Stomach smooth muscle (tissue), 2 donors: ENCODE data around the gene TEX35.
"Not testable (repeated sequence)": the region's sequence is repeated elsewhere in the genome, so short reads cannot be mapped to it uniquely, and the experiment has no call there.

Experiments used
- H3K27ac ChIP-seq: one replicate; pipeline ENCODE4 v1.7.0; 2013; ENCODE audit warnings: mild to moderate bottlenecking, low read length, inconsistent platforms
- H3K27me3 ChIP-seq, 2 donors: one replicate each; pipeline ENCODE4 v1.7.0; 2013; ENCODE audit warnings: low read length in 2 of 2; ENCODE audit not compliant: insufficient read depth in 2 of 2, control insufficient read depth in 1 of 2
- H3K36me3 ChIP-seq, 2 donors: one replicate each; pipeline ENCODE4 v1.7.0; 2013; ENCODE audit warnings: low read length in 2 of 2; ENCODE audit not compliant: control insufficient read depth in 2 of 2, insufficient read depth in 2 of 2
- H3K4me1 ChIP-seq: one replicate; pipeline ENCODE4 v1.7.0; 2013; ENCODE audit warnings: low read length; ENCODE audit not compliant: control insufficient read depth, insufficient read depth
- H3K4me3 ChIP-seq, 2 donors: one replicate each; pipeline ENCODE4 v1.7.0; 2013; ENCODE audit warnings: low read length in 2 of 2
- H3K9ac ChIP-seq, 2 donors: one replicate each; pipeline ENCODE4 v1.7.0; 2013; ENCODE audit warnings: low read length in 2 of 2, mild to moderate bottlenecking in 1 of 2
- H3K9me3 ChIP-seq, 2 donors: one replicate each; pipeline ENCODE4 v1.7.0; 2013; ENCODE audit warnings: low read length in 2 of 2; ENCODE audit not compliant: control insufficient read depth in 2 of 2
- donor health status: healthy.
- donor health status: Pancreatic carcinoma.

TEX35 gene

GRCh38 chr1:178541379-178541778 lies 28.5 kb downstream of the TEX35 start:
- no peaks in the 10 kb centered on the region for H3K27me3 ChIP-seq
- no peaks in the 10 kb centered on the region for H3K9me3 ChIP-seq
- H3K4me1 ChIP-seq = peaks cover 29% of the 10 kb centered on the region
- H3K9ac ChIP-seq = peak overlapping the region in 1 of 2 donors; percentile 80
- peaks cover 4% of the 10 kb centered on the region in 2 donors for H3K36me3 ChIP-seq
- H3K27ac ChIP-seq = no peak overlapping the region
- H3K4me3 ChIP-seq = peak overlapping the region; percentile 60 to 94

- Histone ChIP-seq H3K36me3 (peaks cover 4% of the 10 kb centered on the region in 2 donors), H3K27ac (peak overlapping the region; percentile 31), H3K9me3 (no peaks in the 10 kb centered on the region), H3K9ac (peak overlapping the region; percentile 44 to 80), H3K4me3 (peak overlapping the region; percentile 60 to 94), H3K4me1 (peaks cover 29% of the 10 kb centered on the region), H3K27me3 (no peaks in the 10 kb centered on the region)
Observed at GRCh38 chr1:178541829-178542553, 29.1 kb downstream of the TEX35 start.

DNA sequence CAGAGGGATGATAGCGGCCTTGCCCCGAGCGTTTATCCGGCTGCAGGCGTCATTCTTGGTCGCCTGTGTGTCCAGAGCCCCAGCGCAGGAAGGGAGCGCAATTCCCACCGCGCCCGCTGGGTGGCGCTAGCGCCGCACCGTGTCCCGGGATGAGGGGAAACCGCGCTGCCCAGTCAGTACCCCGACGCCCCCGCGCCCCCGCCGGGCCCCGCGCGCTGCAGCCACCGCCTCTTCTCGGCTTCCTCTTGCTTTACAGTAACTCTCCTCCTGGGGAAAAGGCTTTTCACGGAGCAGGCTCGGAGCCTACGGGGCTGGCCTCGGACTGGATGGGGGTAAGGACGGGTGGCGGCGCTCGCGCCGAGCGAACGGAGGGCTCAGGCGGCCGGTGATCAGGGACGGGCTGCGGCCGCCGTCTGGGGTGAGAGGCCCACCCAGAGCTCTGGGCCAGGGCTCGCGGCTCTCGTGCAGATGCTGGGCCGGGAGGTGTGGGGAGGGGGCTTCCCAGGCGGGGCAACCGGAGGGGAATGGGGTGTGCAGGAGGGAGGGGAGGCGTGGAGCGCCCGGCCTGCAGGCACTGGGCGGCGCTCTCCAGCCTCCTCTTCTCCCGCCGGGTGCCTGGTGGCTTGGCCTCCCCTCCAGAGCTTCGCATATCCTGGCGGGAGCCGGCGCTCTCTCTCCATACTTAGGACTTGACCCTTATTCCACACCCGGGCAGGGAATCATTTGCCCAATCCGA lies 29.8 kb downstream of the TEX35 start:
- Histone ChIP-seq H3K9ac (peak overlapping the region; percentile 74 to 80), H3K36me3 (peaks cover 4 to 6% of the 10 kb centered on the region in 2 donors), H3K27me3 (no peaks in the 10 kb centered on the region)

GRCh38 chr1:178543290-178543607 lies 30.3 kb downstream of the TEX35 start:
- Histone ChIP-seq H3K36me3 (peaks cover 6% of the 10 kb centered on the region in 2 donors), H3K27ac (peak overlapping the region; percentile 62), H3K27me3 (no peaks in the 10 kb centered on the region), H3K9ac (peak overlapping the region; percentile 62 to 74), H3K4me1 (peaks cover 24% of the 10 kb centered on the region), H3K4me3 (peak overlapping the region; percentile 60 to 94), H3K9me3 (no peaks in the 10 kb centered on the region)

More for the DNA sequence above, 29.8 kb downstream of the TEX35 start:
- H3K4me3 ChIP-seq = peak overlapping the region; percentile 60 to 94
- H3K27ac ChIP-seq = peak overlapping the region; percentile 62
- H3K4me1 ChIP-seq = peaks cover 24% of the 10 kb centered on the region
- H3K9me3 ChIP-seq = no peaks in the 10 kb centered on the region

- peak overlapping the region in 1 of 2 donors; percentile 22 for H3K9ac ChIP-seq
- H3K36me3 ChIP-seq = peaks cover 6% of the 10 kb centered on the region in 2 donors
- peak overlapping the region; percentile 46 for H3K27ac ChIP-seq
- no peaks in the 10 kb centered on the region for H3K9me3 ChIP-seq
- peaks cover 24% of the 10 kb centered on the region for H3K4me1 ChIP-seq
- H3K27me3 ChIP-seq = no peaks in the 10 kb centered on the region
- peak overlapping the region in 1 of 2 donors; percentile 43 for H3K4me3 ChIP-seq
Observed at GRCh38 chr1:178544531-178544930, 31.6 kb downstream of the TEX35 start.

DNA sequence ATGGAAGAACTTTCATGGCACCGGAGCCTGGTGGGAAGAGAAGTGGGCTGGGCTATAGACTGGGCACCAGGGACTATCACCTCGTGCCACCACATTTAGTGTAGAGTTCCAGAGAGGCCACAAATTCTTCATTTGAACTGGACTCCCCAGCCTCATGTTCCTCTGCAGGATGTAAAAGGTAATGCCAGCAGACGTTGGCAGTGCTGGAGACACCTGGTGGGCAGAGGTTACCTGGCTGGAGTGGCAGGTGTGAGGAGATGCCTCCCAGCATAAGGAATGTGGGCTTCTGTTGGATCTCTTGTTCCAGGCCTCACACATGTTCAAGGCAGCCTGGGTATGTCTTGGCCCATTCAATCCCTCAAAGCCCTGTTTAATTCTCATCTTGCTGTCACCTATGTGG lies 35.2 kb downstream of the TEX35 start:
- no peak overlapping the region for H3K9ac ChIP-seq
- no peak overlapping the region for H3K4me3 ChIP-seq
- no peaks in the 10 kb centered on the region for H3K27me3 ChIP-seq
- peaks cover 15% of the 10 kb centered on the region for H3K4me1 ChIP-seq
- no peak overlapping the region for H3K27ac ChIP-seq
- no peaks in the 10 kb centered on the region for H3K9me3 ChIP-seq
- peaks cover 6 to 10% of the 10 kb centered on the region in 2 donors for H3K36me3 ChIP-seq

DNA sequence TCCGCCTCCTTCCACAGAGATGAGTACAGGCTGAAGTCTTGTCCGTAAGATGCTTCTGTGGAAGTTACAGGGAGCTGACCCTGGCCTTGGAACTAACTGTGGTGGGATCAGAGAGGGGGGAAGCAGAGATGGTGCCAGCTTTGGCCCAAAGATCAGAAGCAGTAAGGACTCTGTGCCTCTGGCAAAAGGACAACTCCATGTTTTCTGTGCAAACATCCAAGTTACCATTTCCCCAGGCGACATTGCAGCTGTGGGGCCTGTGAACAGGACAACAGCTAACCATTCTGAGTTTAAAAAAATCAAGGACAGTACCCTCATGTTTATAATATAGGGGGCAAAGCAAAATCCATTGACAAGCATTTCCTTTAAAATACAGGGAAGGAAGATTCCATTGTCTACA lies 38.4 kb downstream of the TEX35 start:
- H3K27ac ChIP-seq = no peak overlapping the region
- H3K36me3 ChIP-seq = peaks cover 2 to 7% of the 10 kb centered on the region in 2 donors
- H3K27me3 ChIP-seq = no peaks in the 10 kb centered on the region
- H3K9ac ChIP-seq = no peak overlapping the region
- H3K4me1 ChIP-seq = no peaks in the 10 kb centered on the region
- H3K4me3 ChIP-seq = no peak overlapping the region
- H3K9me3 ChIP-seq = no peaks in the 10 kb centered on the region

GRCh38 chr1:178551940-178552339 lies 39.0 kb downstream of the TEX35 start:
- Histone ChIP-seq H3K27me3 (no peaks in the 10 kb centered on the region), H3K9ac (no peak overlapping the region), H3K36me3 (peaks cover 2 to 7% of the 10 kb centered on the region in 2 donors), H3K4me3 (no peak overlapping the region), H3K9me3 (no peaks in the 10 kb centered on the region), H3K4me1 (no peaks in the 10 kb centered on the region), H3K27ac (no peak overlapping the region)

DNA sequence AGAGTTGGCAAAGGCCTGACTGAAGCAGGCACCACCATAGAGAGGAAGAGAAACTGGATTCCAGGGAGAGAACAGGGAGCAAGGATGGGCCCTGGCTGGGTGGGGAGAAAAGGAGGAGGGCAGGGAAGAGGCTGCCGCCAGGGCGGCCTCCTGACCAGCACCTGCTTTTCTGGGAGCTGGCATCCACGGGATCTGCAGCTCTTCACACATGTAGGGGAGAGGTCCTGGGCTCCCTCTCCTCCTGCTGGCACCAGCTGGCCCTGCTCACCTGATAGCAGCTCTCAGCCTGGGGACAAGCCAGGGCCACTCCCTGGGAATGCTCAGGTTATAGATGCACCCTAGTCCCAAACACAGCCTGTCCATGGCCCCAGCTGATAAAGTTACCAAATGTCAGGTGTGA lies 39.9 kb downstream of the TEX35 start:
- Histone ChIP-seq H3K27ac (no peak overlapping the region), H3K4me1 (no peaks in the 10 kb centered on the region), H3K36me3 (peaks cover 2 to 5% of the 10 kb centered on the region in 2 donors), H3K9me3 (no peaks in the 10 kb centered on the region), H3K27me3 (no peaks in the 10 kb centered on the region), H3K9ac (no peak overlapping the region), H3K4me3 (no peak overlapping the region)

DNA sequence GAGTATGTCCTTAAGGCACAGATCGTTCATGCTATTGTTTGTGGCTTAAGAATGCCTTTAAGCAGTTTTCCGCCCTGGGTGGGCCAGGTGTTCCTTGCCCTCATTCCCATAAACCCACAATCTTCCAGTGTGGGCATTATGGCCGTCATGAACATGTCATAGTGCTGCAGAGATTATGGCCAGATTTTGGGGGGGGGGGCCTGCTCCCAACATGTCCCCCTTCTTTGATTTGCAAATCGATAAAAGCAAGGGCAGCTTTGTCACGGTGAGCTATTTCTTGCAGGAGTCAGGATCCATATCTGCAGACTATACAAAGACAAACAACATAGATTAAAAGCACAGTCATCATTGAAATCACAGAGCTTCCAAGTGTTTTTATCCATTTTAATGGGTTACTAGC lies 41.4 kb downstream of the TEX35 start:
- H3K36me3 ChIP-seq, H3K4me1 ChIP-seq: not testable (repeated sequence)

GRCh38 chr1:178555613-178556012 lies 42.7 kb downstream of the TEX35 start:
- H3K4me3 ChIP-seq, H3K27me3 ChIP-seq, H3K36me3 ChIP-seq, H3K27ac ChIP-seq, H3K9me3 ChIP-seq, H3K4me1 ChIP-seq, H3K9ac ChIP-seq: not testable (repeated sequence)

More for the DNA sequence above, 41.4 kb downstream of the TEX35 start:
- not testable (repeated sequence) for H3K9ac ChIP-seq, H3K9me3 ChIP-seq, H3K27me3 ChIP-seq, H3K4me3 ChIP-seq, H3K27ac ChIP-seq
